IMR-90 (cell line): ENCODE measurements around the gene ITGB5. TPM values are rescaled to one million over a fixed set of nuclear protein-coding genes. Genes with fewer than 3 reads are reported as not detected.

ENCODE experiments used
- ATAC-seq: fragments of 200-7000 bp; cut with Tn5 transposase; 2 replicates; pipeline ENCODE4 v1.9.1; 2020; ENCODE audit warnings: low read depth, mild to moderate bottlenecking, moderate library complexity
- BruUV-seq: library from RNA; stranded (reverse); fragments of 400-500 nt; replicated peaks from 2 replicates; lab custom pipeline; 2021; lab: Mats Ljungman, UMichigan
- CTCF ChIA-PET: fragments of 300-600 bp; formaldehyde crosslinking; extraction: SDS; loops from one replicate; lab custom pipeline; 2021; ENCODE audit warnings: antibody characterized with exemption; lab: Yijun Ruan, JAX
- POLR2A ChIA-PET: fragments of 300-600 bp; sonication (Branson Sonifier 250); formaldehyde crosslinking; loops from one replicate; lab custom pipeline; 2022; ENCODE audit warnings: antibody characterized with exemption; ENCODE audit not compliant: unreplicated experiment; lab: Charles Lee
- DNase-seq: peaks from one replicate; pipeline ENCODE4 v3.0.0; 2013
- H2AFZ ChIP-seq: replicated peaks from 2 replicates; pipeline ENCODE3; 2013; ENCODE audit warnings: low read length, mild to moderate bottlenecking; ENCODE audit not compliant: poor library complexity
- H2AK5ac ChIP-seq: 2 replicates; pipeline ENCODE4 v1.6.1; 2013; ENCODE audit warnings: low read depth, low read length, inconsistent platforms
- H2AK9ac ChIP-seq: replicated peaks from 2 replicates; pipeline ENCODE3; 2013; ENCODE audit warnings: mild to moderate bottlenecking, low read depth, low read length, moderate library complexity; ENCODE audit not compliant: poor library complexity
- H2BK120ac ChIP-seq: 2 replicates; pipeline ENCODE4 v1.6.1; 2013; ENCODE audit warnings: low read depth, low read length, inconsistent platforms
- H2BK15ac ChIP-seq: 3 replicates; pipeline ENCODE4 v1.6.1; 2013; ENCODE audit warnings: low read depth, low read length, inconsistent platforms
- H2BK20ac ChIP-seq: 2 replicates; pipeline ENCODE4 v1.6.1; 2013; ENCODE audit warnings: low read depth, mild to moderate bottlenecking, inconsistent platforms, low read length, moderate library complexity
- H2BK5ac ChIP-seq: 2 replicates; pipeline ENCODE4 v1.6.1; 2013; ENCODE audit warnings: mild to moderate bottlenecking, low read depth, low read length, inconsistent platforms; ENCODE audit not compliant: poor library complexity, severe bottlenecking
- H3K14ac ChIP-seq: replicated peaks from 2 replicates; pipeline ENCODE4 v1.6.1; 2013; ENCODE audit warnings: low read depth, low read length, inconsistent platforms
- H3K18ac ChIP-seq: 2 replicates; pipeline ENCODE4 v1.6.1; 2013; ENCODE audit warnings: low read depth, low read length, control low read depth
- H3K23ac ChIP-seq: 2 replicates; pipeline ENCODE4 v1.6.1; 2013; ENCODE audit warnings: low read depth, low read length, inconsistent platforms
- H3K27ac ChIP-seq: 2 replicates; pipeline ENCODE4 v1.5.1; 2013; ENCODE audit warnings: mild to moderate bottlenecking, control low read depth, low read length; ENCODE audit not compliant: insufficient read depth
- H3K27me3 ChIP-seq: 2 replicates; pipeline ENCODE4 v1.6.1; 2013; ENCODE audit warnings: low read length; ENCODE audit not compliant: control insufficient read depth, insufficient read depth
- H3K36me3 ChIP-seq: 2 replicates; pipeline ENCODE4 v1.6.1; 2013; ENCODE audit warnings: low read length, mixed read lengths; ENCODE audit not compliant: control insufficient read depth, insufficient read depth
- H3K4ac ChIP-seq: 2 replicates; pipeline ENCODE4 v1.6.1; 2013; ENCODE audit warnings: low read depth, low read length, inconsistent platforms
- H3K4me1 ChIP-seq: 2 replicates; pipeline ENCODE4 v1.6.1; 2013; ENCODE audit warnings: low read length, mixed read lengths; ENCODE audit not compliant: control insufficient read depth, insufficient read depth
- H3K4me2 ChIP-seq: 2 replicates; pipeline ENCODE4 v1.6.1; 2013; ENCODE audit warnings: low read depth, mild to moderate bottlenecking, control low read depth, low read length, moderate library complexity
- H3K4me3 ChIP-seq: 2 replicates; pipeline ENCODE4 v1.5.1; 2013; ENCODE audit warnings: low read depth, mild to moderate bottlenecking, control low read depth, low read length, moderate library complexity; ENCODE audit not compliant: insufficient read depth
- H3K56ac ChIP-seq: 2 replicates; pipeline ENCODE4 v1.6.1; 2013; ENCODE audit warnings: low read length, inconsistent platforms; ENCODE audit not compliant: insufficient read depth; ENCODE audit errors: extremely low read depth
- H3K79me1 ChIP-seq, 2 experiments: 2 replicates each; pipeline ENCODE4 v1.6.1; 2013; ENCODE audit warnings: low read length in 2 of 2, inconsistent platforms in 1 of 2, low read depth in 1 of 2
- H3K9ac ChIP-seq: 2 replicates; pipeline ENCODE4 v1.6.1; 2013; ENCODE audit warnings: low read depth, low read length, control low read depth
- H3K9me1 ChIP-seq: 2 replicates; pipeline ENCODE4 v1.6.1; 2013; ENCODE audit warnings: low read length, inconsistent platforms; ENCODE audit not compliant: insufficient read depth
- H3K9me3 ChIP-seq: 2 replicates; pipeline ENCODE4 v1.6.1; 2013; ENCODE audit warnings: low read length; ENCODE audit not compliant: control insufficient read depth, insufficient read depth
- H4K20me1 ChIP-seq: 2 replicates; pipeline ENCODE4 v1.6.1; 2013; ENCODE audit warnings: low read length, inconsistent platforms; ENCODE audit not compliant: insufficient read depth
- H4K5ac ChIP-seq: 2 replicates; pipeline ENCODE4 v1.6.1; 2013; ENCODE audit warnings: mild to moderate bottlenecking, low read depth, low read length, control low read depth
- H4K8ac ChIP-seq, 2 experiments: 2 replicates each; pipeline ENCODE4 v1.6.1; 2013; ENCODE audit warnings: low read depth in 2 of 2, low read length in 2 of 2, control low read depth in 1 of 2, inconsistent platforms in 1 of 2
- H4K91ac ChIP-seq: 2 replicates; pipeline ENCODE4 v1.6.1; 2013; ENCODE audit warnings: low read depth, low read length, inconsistent platforms; ENCODE audit not compliant: insufficient read depth
- CEBPB ChIP-seq: IDR thresholded peaks from 2 replicates; pipeline ENCODE4 v1.6.1; 2012; ENCODE audit warnings: low read depth, low read length, improper control_type of control experiment
- MXI1 ChIP-seq: IDR thresholded peaks from 2 replicates; pipeline ENCODE4 v1.6.1; 2012; ENCODE audit warnings: low read depth, mild to moderate bottlenecking, low read length, moderate library complexity, borderline replicate concordance
- NFE2L2 ChIP-seq: fragments of 150-350 bp; IDR thresholded peaks from 2 replicates; pipeline ENCODE4 v1.6.1; 2016; ENCODE audit warnings: low read depth, mild to moderate bottlenecking, low read length
- RAD21 ChIP-seq: IDR thresholded peaks from 2 replicates; pipeline ENCODE4 v1.6.1; 2012; ENCODE audit warnings: low read length, improper control_type of control experiment
- RCOR1 ChIP-seq: IDR thresholded peaks from 2 replicates; pipeline ENCODE4 v1.6.1; 2012; ENCODE audit warnings: mild to moderate bottlenecking, low read length, improper control_type of control experiment; ENCODE audit not compliant: insufficient replicate concordance
- SMC3 ChIP-seq: fragments of 150-350 bp; IDR thresholded peaks from 2 replicates; pipeline ENCODE4 v1.6.1; 2016; ENCODE audit warnings: low read depth, mild to moderate bottlenecking, antibody characterized with exemption, low read length, moderate library complexity
- dilution Hi-C: fragments of 300-500 bp; cut with HindIII; formaldehyde crosslinking; loops from one replicate; pipeline ENCODE4 v1.14.3; 2018; ENCODE audit warnings: low sequenced_read_pairs; ENCODE audit not compliant: unreplicated experiment
- in situ Hi-C: fragments of 300-500 bp; cut with MboI; formaldehyde crosslinking; loops from 3 replicates; pipeline ENCODE4 v1.14.3; 2019; ENCODE audit warnings: low sequenced_read_pairs, inconsistent platforms, mixed read lengths
- intact Hi-C: fragments of 100-400 bp; cut with micrococcal nuclease; formaldehyde crosslinking; loops from 2 replicates; pipeline ENCODE4 v1.10.0; 2022
- polyA plus RNA-seq, 3 experiments: library from polyadenylated mRNA; depleted of rRNA; stranded (reverse); fragments of >200 nt; gene quantifications; 2 replicates each; pipeline ENCODE4 v1.2.3, GENCODE V29; 2012; ENCODE audit warnings: low replicate concordance in 1 of 3
- total RNA-seq: library from RNA; depleted of rRNA; stranded (reverse); fragments of >200 nt; gene quantifications from 2 replicates; pipeline ENCODE4 v1.2.3, GENCODE V29; 2012

The ITGB5 gene
- total and polyA plus RNA-seq, 2 of the 4 experiments (the other 2 are of a cell fraction): 85.0 to 101 TPM

DNA sequence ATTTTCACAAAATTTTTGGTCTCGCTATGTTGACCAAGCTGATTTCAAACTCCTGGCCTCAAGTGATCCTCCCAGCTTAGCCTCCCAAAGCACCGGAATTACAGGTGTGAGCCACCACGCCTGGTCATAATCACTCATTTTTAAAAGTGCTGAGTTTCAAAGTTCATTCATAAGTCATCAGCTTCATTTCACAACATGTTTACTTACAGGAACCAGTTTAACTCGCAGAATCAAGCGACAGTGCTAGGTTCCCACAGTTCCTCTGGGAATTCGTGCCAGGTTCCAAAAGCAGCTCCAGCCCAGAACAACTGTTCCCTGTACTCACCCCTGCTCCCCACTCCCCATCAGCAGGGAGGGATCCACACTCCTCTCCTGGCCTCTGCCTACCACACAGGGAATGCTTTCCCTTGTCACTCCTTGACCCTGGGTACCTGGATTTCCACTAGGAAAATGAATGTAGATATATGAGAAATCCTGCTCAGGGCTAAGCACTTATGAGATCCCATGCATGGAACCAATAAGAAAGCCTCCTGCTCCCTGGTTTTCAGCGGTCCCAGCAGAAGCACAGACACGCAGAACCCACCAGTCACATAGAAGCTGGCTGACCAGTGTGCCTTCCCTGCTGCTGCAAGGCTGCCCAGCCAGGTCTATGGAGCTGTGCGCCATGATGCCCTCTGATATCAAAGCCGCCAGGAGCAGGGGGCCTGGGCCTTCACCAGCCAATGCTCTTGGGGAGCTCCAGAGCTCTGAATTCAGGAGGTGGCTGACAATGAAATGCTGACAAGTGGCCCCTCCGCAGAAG is 72.3 kb downstream of the ITGB5 start (continued):
- TF ChIP-seq MXI1: no peak

DNA sequence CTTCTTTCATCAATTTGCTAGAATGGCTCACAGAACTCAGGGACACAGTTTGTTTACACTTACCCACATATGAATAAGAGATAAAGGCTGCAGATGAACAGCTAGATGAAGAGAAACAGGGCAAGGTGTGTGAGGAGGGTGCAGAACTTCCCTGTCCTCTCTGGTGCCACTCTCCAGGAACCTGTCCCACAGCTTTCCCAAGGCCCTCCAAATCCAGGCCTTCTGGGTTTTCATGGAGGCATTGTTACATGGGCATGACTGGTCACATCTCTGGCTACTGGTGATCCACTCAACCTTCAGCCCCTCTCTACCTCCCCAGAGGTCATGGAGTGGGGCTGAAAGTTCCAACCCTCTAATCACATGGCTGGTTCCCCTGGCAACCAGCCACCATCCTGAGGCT is 73.6 kb downstream of the ITGB5 start:
- no peak overlapping the region for H3K4me3 ChIP-seq

More for the DNA sequence above, 73.6 kb downstream of the ITGB5 start:
- peak overlapping the region; percentile 81; the same call in 1 of the 2 replicates for H3K23ac ChIP-seq
- H2AFZ ChIP-seq: no peak overlapping the region
- H3K36me3 ChIP-seq: peaks cover 24% of the 10 kb centered on the region
- peaks cover 22% of the 10 kb centered on the region for H3K4me1 ChIP-seq
- ChIA-PET CTCF (no interaction called here), POLR2A (no interaction called here)
- no peak for TF ChIP-seq CEBPB
- TF ChIP-seq SMC3: no peak
- no peak for TF ChIP-seq RAD21
- TF ChIP-seq NFE2L2: no peak
- no peak for TF ChIP-seq MXI1
- no peak for TF ChIP-seq RCOR1
- H3K79me1 ChIP-seq: peaks cover 4 to 47% of the 10 kb centered on the region in 2 experiments
- H2BK15ac ChIP-seq: peak overlapping the region; percentile 59; the same call in 2 of the 3 replicates
- peak overlapping the region; percentile 2 to 67; a peak in 2 of 4 replicates for H4K8ac ChIP-seq
- peak overlapping the region; percentile 78; the same call in 1 of the 2 replicates for H2BK20ac ChIP-seq
- H2AK9ac ChIP-seq: no peak overlapping the region
- no TSS peak for BruUV-seq
- H3K27me3 ChIP-seq: no peaks in the 10 kb centered on the region
- H3K4me2 ChIP-seq: no peak overlapping the region; the same call in 1 of the 2 replicates
- peak overlapping the region; percentile 90 for H3K4ac ChIP-seq
- no peak overlapping the region for H4K91ac ChIP-seq
- in situ Hi-C loops (no loop called here), dilution Hi-C loops (no loop called here), intact Hi-C loops (loop anchor here (5.0 kb wide), 1 partner anchor 41 kb away; no protein-coding TSS in a partner anchor)
- H3K18ac ChIP-seq: peak overlapping the region; percentile 18
- peak overlapping the region; percentile 55 for H2BK5ac ChIP-seq
- H3K14ac ChIP-seq: peak overlapping the region; percentile 53
- H3K9me1 ChIP-seq: peaks cover 39% of the 10 kb centered on the region
- H3K56ac ChIP-seq: no peak overlapping the region
- DNase-seq (no peak), ATAC-seq (no peak)
- H3K27ac ChIP-seq: peak overlapping the region; percentile 38; the same call in 1 of the 2 replicates
- peaks cover 21% of the 10 kb centered on the region; the same call in 1 of the 2 replicates for H4K20me1 ChIP-seq
- peak overlapping the region; percentile 60; the same call in 1 of the 2 replicates for H2BK120ac ChIP-seq
- no peak overlapping the region for H3K9ac ChIP-seq
- peak overlapping the region; percentile 89 for H2AK5ac ChIP-seq
- peak overlapping the region; percentile 4; the same call in 1 of the 2 replicates for H4K5ac ChIP-seq
- H3K9me3 ChIP-seq: no peaks in the 10 kb centered on the region
